ENCODE measurements around the gene SSBP4.

DNA sequence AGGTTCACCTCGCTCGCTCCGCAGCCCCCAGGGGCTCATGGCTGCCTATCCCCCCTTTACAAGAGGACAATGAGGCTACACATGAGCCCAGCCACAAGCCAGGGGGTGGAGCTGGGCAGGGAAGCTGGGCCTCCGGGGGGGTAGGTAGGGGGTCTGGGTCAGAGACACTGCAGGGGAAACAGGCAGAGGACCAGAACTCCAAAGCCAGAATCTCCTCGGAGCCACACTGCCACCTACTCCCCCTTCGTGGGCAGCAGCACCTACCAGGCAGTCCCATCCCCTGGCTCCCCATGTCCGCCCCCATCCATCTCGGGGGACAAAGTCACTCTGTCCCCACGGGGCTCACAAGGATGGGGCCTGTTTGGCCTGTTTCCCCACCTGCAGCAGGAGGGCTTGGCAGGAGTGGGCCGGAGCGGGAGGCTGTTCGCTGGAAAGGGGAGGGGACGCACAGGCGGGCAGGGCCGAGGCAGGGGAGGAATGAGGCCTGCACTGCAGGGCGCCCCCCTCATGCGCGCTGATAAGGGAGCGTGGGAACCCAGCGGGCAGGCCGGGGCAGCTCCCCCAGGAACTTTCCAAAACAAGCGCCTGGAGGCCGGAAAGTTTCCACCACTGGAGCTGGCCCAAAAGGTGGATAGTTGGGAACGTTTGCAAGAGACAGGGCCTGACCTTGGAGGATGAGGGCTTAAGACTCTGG, 19.3 kb downstream of the SSBP4 start:
- TF ChIP-seq, protein P1, sequence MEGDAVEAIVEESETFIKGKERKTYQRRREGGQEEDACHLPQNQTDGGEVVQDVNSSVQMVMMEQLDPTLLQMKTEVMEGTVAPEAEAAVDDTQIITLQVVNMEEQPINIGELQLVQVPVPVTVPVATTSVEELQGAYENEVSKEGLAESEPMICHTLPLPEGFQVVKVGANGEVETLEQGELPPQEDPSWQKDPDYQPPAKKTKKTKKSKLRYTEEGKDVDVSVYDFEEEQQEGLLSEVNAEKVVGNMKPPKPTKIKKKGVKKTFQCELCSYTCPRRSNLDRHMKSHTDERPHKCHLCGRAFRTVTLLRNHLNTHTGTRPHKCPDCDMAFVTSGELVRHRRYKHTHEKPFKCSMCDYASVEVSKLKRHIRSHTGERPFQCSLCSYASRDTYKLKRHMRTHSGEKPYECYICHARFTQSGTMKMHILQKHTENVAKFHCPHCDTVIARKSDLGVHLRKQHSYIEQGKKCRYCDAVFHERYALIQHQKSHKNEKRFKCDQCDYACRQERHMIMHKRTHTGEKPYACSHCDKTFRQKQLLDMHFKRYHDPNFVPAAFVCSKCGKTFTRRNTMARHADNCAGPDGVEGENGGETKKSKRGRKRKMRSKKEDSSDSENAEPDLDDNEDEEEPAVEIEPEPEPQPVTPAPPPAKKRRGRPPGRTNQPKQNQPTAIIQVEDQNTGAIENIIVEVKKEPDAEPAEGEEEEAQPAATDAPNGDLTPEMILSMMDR (IDR thresholded peaks at IDR 0.05; ENCODE audit: low read depth, low read length, missing input control), result no peak
- TF ChIP-seq TAF1 (conservative IDR thresholded peaks at IDR 0.05) (no peak), JUND (IDR thresholded peaks at IDR 0.05) (no peak), EGR1 (IDR thresholded peaks at IDR 0.05; ENCODE audit: low read depth in 2 of 2) (no peak), REST (IDR thresholded peaks at IDR 0.05) (no peak), RAD21 (IDR thresholded peaks at IDR 0.05) (no peak), ATF3 (IDR thresholded peaks at IDR 0.05) (no peak)
- TF ChIP-seq, protein P2, sequence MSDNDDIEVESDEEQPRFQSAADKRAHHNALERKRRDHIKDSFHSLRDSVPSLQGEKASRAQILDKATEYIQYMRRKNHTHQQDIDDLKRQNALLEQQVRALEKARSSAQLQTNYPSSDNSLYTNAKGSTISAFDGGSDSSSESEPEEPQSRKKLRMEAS (IDR thresholded peaks at IDR 0.05), result no peak
